Eye (tissue), 1 donor: Measurements from ENCODE around the gene FADS6.
A peak's percentile ranks its signal among the peaks of the same experiment; 100 is the strongest.

Source experiments
- DNase-seq: peaks from one replicate; pipeline ENCODE4 v3.0.0-alpha.2; 2015

The FADS6 gene

GRCh38 chr17:74865504-74866197, 27.8 kb downstream of the FADS6 start:
- no peak for DNase-seq

- peak; percentile 92 for DNase-seq
Observed at GRCh38 chr17:74864866-74865395, 28.5 kb downstream of the FADS6 start.

- DNase-seq = no peak
Observed at GRCh38 chr17:74864297-74864865, 29.1 kb downstream of the FADS6 start.

GRCh38 chr17:74863420-74864296, 29.8 kb downstream of the FADS6 start:
- DNase-seq = no peak

DNA sequence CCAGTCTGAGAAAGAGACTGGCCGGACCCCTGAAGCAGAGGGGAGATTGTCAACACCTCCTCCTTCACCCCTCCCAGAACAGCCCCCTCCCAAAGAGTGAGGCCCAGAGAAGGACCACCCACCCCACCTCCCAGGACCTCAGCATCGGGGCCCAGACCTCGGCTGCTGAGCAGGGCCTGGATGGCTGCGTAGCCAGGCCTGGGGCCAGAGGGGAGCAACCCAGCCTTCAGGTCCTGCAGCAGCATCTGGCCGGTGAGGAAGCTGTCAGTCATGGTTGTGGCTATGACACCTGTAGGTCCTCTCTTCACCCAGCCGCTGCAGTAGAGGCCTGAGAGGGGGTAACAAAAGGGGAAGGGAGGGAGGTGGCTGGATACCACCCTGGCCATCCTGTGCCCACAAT, 30.5 kb downstream of the FADS6 start:
- no peak for DNase-seq

GRCh38 chr17:74862108-74862901, 31.1 kb downstream of the FADS6 start:
- DNase-seq = peak; percentile 90

GRCh38 chr17:74861662-74862107, 31.7 kb downstream of the FADS6 start:
- no peak for DNase-seq

- DNase-seq = no peak
Observed at GRCh38 chr17:74860872-74861661, 32.4 kb downstream of the FADS6 start.

GRCh38 chr17:74860229-74860871, 33.1 kb downstream of the FADS6 start:
- DNase-seq = peak; percentile 49

GRCh38 chr17:74859459-74860228, 33.8 kb downstream of the FADS6 start, which contains the start of gene GRIN2C:
GRIN2C (minus strand) TSS chr17:74859885; CDS start chr17:74855092, 4,793 bp downstream.
- DNase-seq = peak; percentile 53

- peak; percentile 13 for DNase-seq
Observed at GRCh38 chr17:74858672-74859458, 34.6 kb downstream of the FADS6 start.

- no peak for DNase-seq
Observed at GRCh38 chr17:74857191-74857590, 36.2 kb downstream of the FADS6 start.

DNA sequence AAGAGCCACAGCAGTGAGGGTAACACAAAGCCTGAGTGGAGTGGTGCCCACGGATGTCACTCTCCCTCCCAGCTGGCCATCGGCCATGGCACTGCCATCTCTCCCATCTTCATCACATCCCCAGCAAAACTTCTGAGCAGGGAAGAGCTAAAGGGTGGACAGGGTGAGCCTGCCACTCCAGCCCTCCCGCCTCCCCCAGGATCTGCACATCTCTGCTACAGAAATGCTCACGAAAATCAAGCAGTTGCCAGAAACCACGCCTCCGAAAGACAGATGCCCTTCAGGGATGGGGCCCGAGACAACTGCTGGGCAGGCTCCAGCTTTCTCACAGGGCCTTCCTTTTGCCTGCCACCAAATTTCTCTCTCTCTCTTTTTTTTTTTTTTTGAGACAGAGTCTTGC, 37.3 kb downstream of the FADS6 start:
- DNase-seq = no peak

DNA sequence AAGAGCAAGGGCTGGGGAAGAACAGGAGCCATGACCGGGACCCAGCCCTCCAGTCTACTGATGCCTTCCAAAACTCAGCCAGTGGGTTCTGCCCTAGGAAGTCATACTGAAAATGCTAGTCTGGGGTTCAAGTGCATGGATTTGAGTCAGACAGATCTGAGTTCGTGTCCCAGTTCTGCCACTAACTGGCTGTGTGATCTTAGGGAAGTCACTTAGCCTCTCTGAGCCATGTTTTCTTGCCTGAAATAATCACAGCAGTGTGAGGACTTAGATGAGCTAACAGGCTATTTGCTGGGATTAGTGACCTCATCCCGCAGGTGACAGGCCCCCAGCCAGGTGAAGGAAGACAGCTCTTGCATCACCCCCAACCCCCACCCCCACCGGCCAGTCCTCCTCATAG, 38.1 kb downstream of the FADS6 start:
- DNase-seq = no peak

DNA sequence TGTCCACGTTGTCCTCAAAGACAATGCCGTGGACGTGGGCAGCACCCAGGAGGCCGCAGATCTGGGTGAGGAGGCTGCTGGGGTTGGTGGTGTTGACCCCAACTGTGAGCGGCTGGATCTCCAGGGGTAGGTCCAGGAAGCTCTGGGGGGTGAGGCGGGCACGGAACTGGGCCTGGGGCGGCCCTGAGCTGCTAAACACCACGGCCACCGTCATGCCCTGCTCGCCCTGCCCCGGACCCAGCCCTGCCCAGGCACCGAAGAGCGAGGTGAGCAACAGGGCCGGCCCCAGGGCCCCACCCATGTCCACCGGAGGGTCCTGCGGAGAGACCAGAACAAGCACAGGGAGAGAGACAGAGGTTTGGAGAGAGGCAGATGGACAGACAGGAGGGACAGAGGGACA, 38.6 kb downstream of the FADS6 start:
- DNase-seq = no peak

DNA sequence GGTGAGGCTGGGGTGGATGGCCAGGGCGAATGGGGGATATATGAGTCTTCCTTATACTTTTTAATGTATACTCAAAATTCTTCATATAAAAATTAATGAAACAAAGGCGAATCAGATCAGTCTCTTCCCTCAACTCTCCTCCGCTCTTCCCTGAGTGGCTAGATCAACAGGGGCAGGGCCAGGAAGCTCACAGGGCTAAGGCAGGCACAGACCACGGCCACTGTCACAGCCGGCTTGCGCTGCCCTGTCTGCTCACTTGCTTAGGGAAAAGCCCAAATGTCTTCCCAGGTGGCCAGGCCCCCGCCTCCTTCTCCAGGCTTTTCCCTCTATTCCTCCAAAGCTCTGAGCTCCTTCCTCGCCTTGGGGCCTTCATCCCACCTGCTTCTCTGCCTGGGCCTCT, 39.8 kb downstream of the FADS6 start:
- no peak for DNase-seq

DNA sequence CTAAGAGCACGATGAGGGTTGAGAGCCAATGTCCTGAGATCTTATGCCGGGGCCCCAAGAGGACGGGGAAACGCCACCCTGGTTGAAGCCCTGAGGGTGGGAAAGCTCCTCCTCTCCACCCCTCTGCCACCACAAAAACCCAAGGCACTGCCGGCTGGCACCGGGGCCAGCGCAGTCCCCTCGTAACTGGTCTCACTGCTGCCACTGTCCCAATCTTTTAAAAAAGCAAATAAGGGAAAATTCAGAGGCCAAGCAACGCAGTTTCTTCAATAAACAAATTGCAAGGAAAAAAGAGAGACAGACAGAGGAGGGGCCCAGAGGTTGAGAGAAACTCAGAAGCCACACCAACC, 40.4 kb downstream of the FADS6 start:
- DNase-seq = no peak

- DNase-seq = peak; percentile 79
Observed at GRCh38 chr17:74852237-74853047, 41.0 kb downstream of the FADS6 start.
